Neural progenitor cell (in vitro differentiated cells): ENCODE measurements around the gene BTBD18. TPM values are rescaled to one million over a fixed set of nuclear protein-coding genes. Genes with fewer than 3 reads are reported as not detected.

Experiments used
- DNase-seq: peaks from one replicate; pipeline ENCODE4 v3.0.0-alpha.2; 2016; ENCODE audit warnings: low spot score
- H2AFZ ChIP-seq: fragments of 200-600 bp; sonication (generic); replicated peaks from 2 replicates; pipeline ENCODE4 v1.6.1; 2016; ENCODE audit warnings: antibody characterized with exemption
- H3F3A ChIP-seq: fragments of 200-600 bp; sonication (generic); 2 replicates; pipeline ENCODE4 v1.6.1; 2016; ENCODE audit warnings: antibody characterized with exemption, low read depth
- H3K27ac ChIP-seq: fragments of 200-600 bp; sonication (generic); 2 replicates; pipeline ENCODE4 v1.5.1; 2016; ENCODE audit warnings: mild to moderate bottlenecking
- H3K27me3 ChIP-seq: fragments of 200-600 bp; sonication (generic); 2 replicates; pipeline ENCODE4 v1.6.1; 2016; ENCODE audit warnings: mild to moderate bottlenecking, moderate library complexity
- H3K36me3 ChIP-seq: fragments of 200-600 bp; sonication (generic); 2 replicates; pipeline ENCODE4 v1.5.1; 2016
- H3K4me1 ChIP-seq: fragments of 200-600 bp; sonication (generic); 2 replicates; pipeline ENCODE4 v1.6.1; 2016; ENCODE audit warnings: mixed run types
- H3K4me2 ChIP-seq: fragments of 200-600 bp; sonication (generic); 2 replicates; pipeline ENCODE4 v1.6.1; 2016
- H3K4me3 ChIP-seq: fragments of 200-600 bp; sonication (generic); 2 replicates; pipeline ENCODE4 v1.5.1; 2016
- H3K79me2 ChIP-seq: fragments of 200-600 bp; sonication (generic); 2 replicates; pipeline ENCODE4 v1.6.1; 2016; ENCODE audit warnings: low read depth
- H3K9ac ChIP-seq: fragments of 200-600 bp; sonication (generic); 2 replicates; pipeline ENCODE4 v1.6.1; 2016
- H3K9me3 ChIP-seq: fragments of 200-600 bp; sonication (generic); 2 replicates; pipeline ENCODE4 v1.5.1; 2016; ENCODE audit warnings: low read depth
- H4K20me1 ChIP-seq: fragments of 200-600 bp; sonication (generic); 2 replicates; pipeline ENCODE4 v1.6.1; 2016; ENCODE audit warnings: low read depth
- H3K27ac Mint-ChIP-seq: 3 replicates; pipeline ENCODE4 v1.8.0; 2021; ENCODE audit warnings: mixed read lengths
- H3K27me3 Mint-ChIP-seq: 2 replicates; pipeline ENCODE4 v1.8.0; 2022; ENCODE audit warnings: low read depth, mild to moderate bottlenecking, inconsistent platforms, moderate library complexity, mixed read lengths; ENCODE audit not compliant: insufficient read depth
- H3K36me3 Mint-ChIP-seq: 3 replicates; pipeline ENCODE4 v1.8.0; 2021; ENCODE audit warnings: mixed read lengths
- H3K4me1 Mint-ChIP-seq: 3 replicates; pipeline ENCODE4 v1.8.0; 2021; ENCODE audit warnings: mixed read lengths
- H3K4me3 Mint-ChIP-seq: 3 replicates; pipeline ENCODE4 v1.8.0; 2021; ENCODE audit warnings: mild to moderate bottlenecking, moderate library complexity, mixed read lengths
- H3K9me3 Mint-ChIP-seq: 3 replicates; pipeline ENCODE4 v1.8.0; 2020; ENCODE audit warnings: mixed read lengths
- EZH2 ChIP-seq: fragments of 200-600 bp; sonication (generic); IDR thresholded peaks from 2 replicates; pipeline ENCODE4 v1.6.1; 2017; ENCODE audit warnings: antibody characterized with exemption, mild to moderate bottlenecking, moderate library complexity
- EZH2phosphoT487 ChIP-seq: fragments of 200-600 bp; sonication (generic); IDR thresholded peaks from 2 replicates; pipeline ENCODE4 v1.6.1; 2017; ENCODE audit warnings: antibody characterized with exemption
- total RNA-seq: library from RNA; depleted of rRNA; stranded (reverse); fragments of >200 nt; gene quantifications from 2 replicates; pipeline ENCODE4 v1.2.3, GENCODE V29; 2015; ENCODE audit warnings: low replicate concordance
- TF ChIP-seq, protein P1 (sequence below): fragments of 200-600 bp; sonication (generic); IDR thresholded peaks from 2 replicates; pipeline ENCODE4 v1.5.1; 2017; ENCODE audit warnings: antibody characterized with exemption, mild to moderate bottlenecking

The BTBD18 gene
- total RNA-seq, 1 donor from 2014 or later: not detected

DNA sequence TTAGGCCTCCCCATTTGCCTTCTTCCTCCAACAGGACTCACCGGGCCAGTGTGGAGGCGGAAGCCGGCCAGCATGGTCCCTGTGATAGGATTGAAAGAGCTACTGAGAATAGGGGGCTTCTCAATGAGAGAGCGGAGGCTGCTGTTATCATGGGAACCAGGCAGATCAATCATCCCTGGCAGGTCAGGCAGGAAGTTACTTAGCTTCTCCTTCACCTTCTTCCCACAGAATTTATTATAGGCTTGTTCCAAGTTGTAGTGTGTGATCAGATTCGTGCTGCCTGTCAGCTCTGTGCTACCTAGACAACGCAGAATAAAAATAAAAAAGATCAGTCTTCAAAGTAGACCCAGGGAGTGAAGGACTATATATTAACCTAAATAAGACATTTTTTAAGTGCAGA is 46.7 kb downstream of the BTBD18 start:
- Histone ChIP-seq H3F3A (peaks cover 18% of the 10 kb centered on the region), H3K27ac (no peak overlapping the region), H4K20me1 (no peaks in the 10 kb centered on the region), H3K4me1 (no peaks in the 10 kb centered on the region), H3K4me2 (no peak overlapping the region), H3K27me3 (no peaks in the 10 kb centered on the region), H3K79me2 (peaks cover 30% of the 10 kb centered on the region), H3K4me3 (no peak overlapping the region), H3K36me3 (no peaks in the 10 kb centered on the region), H3K9ac (no peak overlapping the region), H2AFZ (no peak overlapping the region), H3K9me3 (no peaks in the 10 kb centered on the region)
- H3K4me3 Mint-ChIP-seq: no peak overlapping the region
- TF ChIP-seq EZH2phosphoT487: no peak
- TF ChIP-seq, protein P1, sequence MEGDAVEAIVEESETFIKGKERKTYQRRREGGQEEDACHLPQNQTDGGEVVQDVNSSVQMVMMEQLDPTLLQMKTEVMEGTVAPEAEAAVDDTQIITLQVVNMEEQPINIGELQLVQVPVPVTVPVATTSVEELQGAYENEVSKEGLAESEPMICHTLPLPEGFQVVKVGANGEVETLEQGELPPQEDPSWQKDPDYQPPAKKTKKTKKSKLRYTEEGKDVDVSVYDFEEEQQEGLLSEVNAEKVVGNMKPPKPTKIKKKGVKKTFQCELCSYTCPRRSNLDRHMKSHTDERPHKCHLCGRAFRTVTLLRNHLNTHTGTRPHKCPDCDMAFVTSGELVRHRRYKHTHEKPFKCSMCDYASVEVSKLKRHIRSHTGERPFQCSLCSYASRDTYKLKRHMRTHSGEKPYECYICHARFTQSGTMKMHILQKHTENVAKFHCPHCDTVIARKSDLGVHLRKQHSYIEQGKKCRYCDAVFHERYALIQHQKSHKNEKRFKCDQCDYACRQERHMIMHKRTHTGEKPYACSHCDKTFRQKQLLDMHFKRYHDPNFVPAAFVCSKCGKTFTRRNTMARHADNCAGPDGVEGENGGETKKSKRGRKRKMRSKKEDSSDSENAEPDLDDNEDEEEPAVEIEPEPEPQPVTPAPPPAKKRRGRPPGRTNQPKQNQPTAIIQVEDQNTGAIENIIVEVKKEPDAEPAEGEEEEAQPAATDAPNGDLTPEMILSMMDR: no peak
- no peak for TF ChIP-seq EZH2
- H3K4me1 Mint-ChIP-seq: no peaks in the 10 kb centered on the region
- no peak for DNase-seq
- peaks cover 2% of the 10 kb centered on the region for H3K27me3 Mint-ChIP-seq
- peaks cover 10% of the 10 kb centered on the region for H3K36me3 Mint-ChIP-seq
- H3K27ac Mint-ChIP-seq: no peak overlapping the region
- no peaks in the 10 kb centered on the region for H3K9me3 Mint-ChIP-seq

DNA sequence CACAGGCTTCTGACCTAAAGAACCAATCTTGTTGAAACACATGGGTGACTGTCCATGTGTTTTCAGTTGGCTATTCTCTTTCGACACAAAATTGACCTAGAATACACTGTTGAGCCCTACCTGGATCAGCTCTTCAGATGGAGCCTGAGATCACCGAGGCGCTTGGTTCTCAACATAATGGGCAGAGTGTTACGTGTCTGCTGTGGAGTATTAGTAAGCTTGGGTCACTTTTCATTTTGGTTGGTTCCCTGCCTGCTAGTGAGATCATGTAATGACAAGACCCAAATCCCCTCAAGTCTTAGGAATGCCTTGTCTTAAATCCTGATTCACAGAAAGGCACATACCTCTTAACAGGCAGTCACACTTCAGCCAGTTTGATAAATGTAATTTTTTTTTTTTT is 48.3 kb downstream of the BTBD18 start:
- Histone ChIP-seq H3K27ac (no peak overlapping the region), H3F3A (peaks cover 24% of the 10 kb centered on the region), H3K36me3 (no peaks in the 10 kb centered on the region), H2AFZ (no peak overlapping the region), H3K79me2 (peaks cover 21% of the 10 kb centered on the region), H3K4me2 (no peak overlapping the region), H3K4me1 (no peaks in the 10 kb centered on the region), H3K9ac (no peak overlapping the region), H3K27me3 (no peaks in the 10 kb centered on the region), H3K9me3 (no peaks in the 10 kb centered on the region), H4K20me1 (no peaks in the 10 kb centered on the region), H3K4me3 (no peak overlapping the region)
- DNase-seq: no peak
- Mint-ChIP-seq H3K36me3 (peaks cover 17% of the 10 kb centered on the region), H3K4me1 (no peaks in the 10 kb centered on the region), H3K27me3 (peaks cover 2% of the 10 kb centered on the region), H3K9me3 (no peaks in the 10 kb centered on the region), H3K27ac (no peak overlapping the region), H3K4me3 (no peak overlapping the region)
- no peak for TF ChIP-seq EZH2
- TF ChIP-seq, protein P1: no peak
- no peak for TF ChIP-seq EZH2phosphoT487

DNA sequence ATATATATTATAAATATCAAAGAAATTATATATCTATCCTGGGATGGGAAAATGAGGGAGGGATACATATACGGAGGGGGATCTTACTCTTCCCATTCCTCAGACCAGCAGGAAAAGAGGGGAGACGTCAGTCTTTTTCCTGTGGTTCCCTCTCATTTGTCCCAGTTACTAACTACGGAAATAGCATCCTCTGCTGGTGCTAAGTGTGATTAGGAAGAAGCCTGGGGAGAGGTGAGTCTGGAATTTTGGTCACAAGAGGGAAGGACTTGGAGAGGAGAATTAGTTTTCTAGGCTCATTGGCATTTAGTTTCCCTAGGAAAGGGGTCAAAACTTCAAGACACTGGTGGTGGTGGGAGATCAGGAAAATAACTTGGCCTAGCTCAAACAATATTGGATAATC is 51.2 kb downstream of the BTBD18 start:
- H3K36me3 ChIP-seq: no peaks in the 10 kb centered on the region
- no peaks in the 10 kb centered on the region for H3K9me3 ChIP-seq
- H3K9ac ChIP-seq: no peak overlapping the region
- no peak overlapping the region for H3K4me2 ChIP-seq
- Mint-ChIP-seq H3K4me1 (no peaks in the 10 kb centered on the region), H3K9me3 (no peaks in the 10 kb centered on the region), H3K27me3 (peaks cover 2% of the 10 kb centered on the region), H3K27ac (no peak overlapping the region), H3K4me3 (no peak overlapping the region), H3K36me3 (peaks cover 26% of the 10 kb centered on the region)
- peak; percentile 16 for DNase-seq
- no peaks in the 10 kb centered on the region for H4K20me1 ChIP-seq
- H3K4me3 ChIP-seq: no peak overlapping the region
- H3K4me1 ChIP-seq: no peaks in the 10 kb centered on the region
- H2AFZ ChIP-seq: no peak overlapping the region
- H3K27ac ChIP-seq: no peak overlapping the region
- TF ChIP-seq, protein P1: peak; percentile 22
- TF ChIP-seq EZH2phosphoT487: no peak
- peaks cover 28% of the 10 kb centered on the region for H3F3A ChIP-seq
- H3K27me3 ChIP-seq: no peaks in the 10 kb centered on the region
- no peaks in the 10 kb centered on the region for H3K79me2 ChIP-seq
